HG03432 (cell line): ENCODE results near the gene SMIM24.
"Not testable (repeated sequence)": the region's sequence is repeated elsewhere in the genome, so short reads cannot be mapped to it uniquely, and the experiment has no call there.

ENCODE experiments used
- ATAC-seq: cut with Tn5 transposase; IDR thresholded peaks from one replicate; pipeline ENCODE4 v1.9.1; 2021; ENCODE audit warnings: mild to moderate bottlenecking, moderate library complexity; ENCODE audit not compliant: unreplicated experiment

Gene SMIM24

DNA sequence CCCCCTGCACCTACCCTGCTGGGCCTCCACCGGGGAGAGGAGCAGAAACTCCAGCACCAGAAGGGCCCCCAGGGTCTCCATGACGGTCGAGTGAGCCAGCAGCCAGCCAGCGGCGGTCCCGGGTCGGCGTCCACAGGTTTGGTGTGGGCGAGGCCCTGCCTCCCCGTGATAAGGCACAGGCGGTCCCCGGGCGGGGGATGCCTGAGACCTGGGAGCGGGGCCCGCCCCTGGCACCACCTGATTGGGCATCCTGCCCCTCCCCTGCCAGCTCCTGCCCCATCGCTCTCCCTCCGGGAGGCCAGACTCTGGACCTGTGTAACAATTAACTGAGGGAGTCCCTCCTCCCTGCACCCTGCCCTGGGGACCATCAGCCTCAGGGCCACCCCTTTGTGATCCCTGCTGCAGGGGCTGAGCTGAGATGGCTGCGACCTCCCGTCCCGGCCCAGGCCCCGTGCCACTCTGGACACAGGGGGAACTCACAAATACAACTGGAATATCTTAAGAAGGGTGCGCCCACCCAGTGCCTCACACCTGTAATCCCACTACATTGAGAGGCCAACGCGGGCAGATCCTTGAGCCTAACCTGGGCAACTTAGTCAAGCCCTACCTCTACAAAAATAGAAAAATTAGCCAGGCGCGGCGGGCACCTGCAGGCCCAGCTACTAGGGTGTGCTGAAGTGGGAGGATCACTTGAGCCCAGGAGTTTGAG lies at the start of gene SMIM24:
TSS of gene SMIM24 (minus strand) at position 143 of the 709 bp plus-strand sequence. CDS start at position 81, 62 bp downstream.
- no peak for ATAC-seq

GRCh38 chr19:3529299-3529698 lies 49.0 kb upstream of the SMIM24 start:
- ATAC-seq = not testable (repeated sequence)

GRCh38 chr19:3528539-3529211 lies 48.4 kb upstream of the SMIM24 start:
- no peak for ATAC-seq

DNA sequence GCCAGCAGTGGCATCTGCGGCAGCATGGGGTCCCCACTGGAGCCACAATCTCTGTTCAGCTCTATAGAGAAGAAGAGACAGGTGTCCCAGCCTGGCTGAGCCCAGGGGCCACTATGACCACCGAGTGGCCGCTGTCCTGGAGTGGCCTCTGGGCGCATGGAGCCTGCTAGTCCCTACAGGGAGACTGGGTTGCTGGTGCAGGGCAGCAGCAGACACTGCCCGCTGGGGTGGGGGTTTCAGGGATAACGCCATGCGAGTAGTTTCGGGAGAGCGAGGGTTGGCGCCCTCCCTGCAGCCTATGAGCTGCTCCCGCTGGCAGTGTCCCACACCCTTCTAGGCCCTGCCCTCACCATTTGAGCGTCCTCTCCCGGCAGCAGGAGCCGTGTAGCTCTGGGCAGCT lies 47.8 kb upstream of the SMIM24 start:
- ATAC-seq = no peak

DNA sequence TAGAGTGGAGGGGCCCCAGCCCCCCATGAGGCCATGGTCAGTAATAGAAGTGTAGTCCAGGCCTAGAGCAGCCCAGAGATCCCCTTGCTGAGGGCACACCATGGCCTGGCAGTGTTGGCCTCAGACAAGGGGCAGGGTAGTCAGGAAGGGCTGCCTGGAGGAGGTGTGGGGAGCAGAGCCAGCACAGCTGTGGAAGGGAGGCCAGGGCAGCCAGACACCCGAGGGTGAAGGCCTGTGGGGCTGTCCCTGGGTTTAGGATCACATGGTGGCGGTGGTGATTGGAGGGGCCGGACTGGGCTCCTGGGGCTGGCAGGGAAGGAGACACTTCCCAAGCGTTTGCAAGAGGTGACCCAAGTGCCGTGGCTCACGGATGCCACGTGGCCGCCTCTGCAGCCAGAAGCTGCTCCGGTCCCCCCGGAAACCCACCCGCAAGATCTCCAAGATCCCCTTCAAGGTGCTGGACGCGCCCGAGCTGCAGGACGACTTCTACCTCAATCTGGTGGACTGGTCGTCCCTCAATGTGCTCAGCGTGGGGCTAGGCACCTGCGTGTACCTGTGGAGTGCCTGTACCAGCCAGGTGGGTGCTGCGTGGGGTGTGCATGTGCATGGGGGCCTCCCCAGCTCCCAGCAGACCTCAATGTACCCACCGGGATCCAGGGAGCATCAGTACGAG lies 47.0 kb upstream of the SMIM24 start:
- no peak for ATAC-seq

DNA sequence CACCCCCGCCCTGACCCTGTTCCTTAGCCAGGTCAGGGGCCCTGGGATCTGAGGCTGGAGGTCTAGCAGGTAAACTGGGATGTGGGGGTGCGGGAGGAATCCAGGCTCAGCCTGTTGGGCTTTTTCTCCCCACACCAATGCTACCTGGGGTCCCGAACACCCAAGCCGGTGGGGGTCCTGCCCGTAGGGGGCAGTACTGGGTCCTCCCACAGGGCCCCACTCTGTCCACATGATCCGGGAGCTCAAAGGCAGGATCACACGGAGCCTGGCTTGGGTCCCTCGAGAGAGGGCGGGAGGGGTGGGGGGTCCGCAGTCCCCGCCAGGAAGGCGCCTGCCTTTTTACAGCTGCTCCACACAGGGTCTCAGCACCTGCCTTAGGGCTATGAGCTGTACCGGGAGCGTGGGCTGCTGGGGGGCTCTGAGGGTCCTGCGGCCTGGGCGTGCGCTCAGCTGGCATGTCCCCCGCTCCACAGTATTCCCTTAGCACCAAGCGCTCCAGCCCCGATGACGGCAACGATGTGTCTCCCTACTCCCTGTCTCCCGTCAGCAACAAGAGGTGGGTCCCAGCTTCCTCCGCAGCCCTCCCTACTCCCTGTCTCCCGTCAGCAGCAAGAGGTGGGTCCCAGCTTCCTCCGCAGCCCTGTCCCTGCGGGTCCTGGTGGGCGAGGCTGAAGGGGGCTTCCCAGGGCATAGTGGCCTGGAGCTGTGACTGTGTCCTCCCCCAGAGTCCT lies 46.3 kb upstream of the SMIM24 start:
- ATAC-seq = no peak

GRCh38 chr19:3524904-3525451 lies 44.7 kb upstream of the SMIM24 start:
- ATAC-seq = no peak

- ATAC-seq = no peak
Measured at GRCh38 chr19:3524078-3524842, 43.9 kb upstream of the SMIM24 start.

- ATAC-seq = no peak
Measured at GRCh38 chr19:3523361-3524077, 43.2 kb upstream of the SMIM24 start.

DNA sequence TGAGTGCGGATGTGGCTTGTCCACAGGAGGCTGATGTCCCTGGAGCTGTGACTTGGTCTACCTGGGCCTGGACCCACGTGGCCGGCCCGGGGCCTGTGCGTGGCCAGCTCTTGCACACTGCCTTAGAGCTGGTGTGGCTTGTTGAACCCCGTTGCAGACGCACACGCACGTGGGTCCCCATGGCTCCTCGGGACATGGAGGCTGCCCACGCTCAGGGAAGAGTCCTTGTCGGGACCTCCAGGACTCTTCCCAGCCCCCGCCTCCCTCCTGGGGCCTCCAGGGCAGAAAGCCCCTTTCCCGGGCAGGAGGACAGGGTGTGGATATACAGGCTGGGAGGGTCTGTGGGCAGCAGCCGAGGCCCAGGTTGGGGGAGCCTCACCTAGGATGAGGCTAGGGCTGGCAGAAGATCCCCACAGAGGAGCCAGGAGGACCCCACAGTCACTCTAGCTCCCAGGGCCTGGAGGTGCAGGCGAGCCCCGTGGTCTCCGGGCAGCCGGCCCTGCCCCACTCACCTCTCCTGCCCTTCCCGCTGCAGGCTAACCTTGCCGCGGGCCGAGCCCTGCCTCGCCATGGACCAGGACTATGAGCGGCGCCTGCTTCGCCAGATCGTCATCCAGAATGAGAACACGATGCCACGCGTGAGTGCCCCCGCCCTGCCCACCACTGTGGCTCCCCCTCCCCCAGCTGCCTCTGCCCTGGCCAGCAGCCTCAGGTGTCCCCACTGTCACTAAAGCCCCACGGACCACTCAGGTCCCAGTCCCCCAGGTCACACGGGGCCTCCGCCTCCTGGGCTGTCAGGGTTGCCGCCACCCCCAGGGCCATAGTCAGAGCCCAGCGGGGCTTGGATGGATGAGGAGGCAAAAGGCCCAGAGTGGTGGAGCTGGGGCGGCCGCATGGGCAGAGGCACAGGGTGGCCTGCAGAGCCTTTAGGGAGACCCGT lies 42.4 kb upstream of the SMIM24 start:
- no peak for ATAC-seq

GRCh38 chr19:3521104-3521445 lies 40.8 kb upstream of the SMIM24 start:
- no peak for ATAC-seq

- ATAC-seq = no peak
Measured at GRCh38 chr19:3520166-3521103, 40.1 kb upstream of the SMIM24 start.

- no peak for ATAC-seq
Measured at GRCh38 chr19:3519126-3519525, 38.8 kb upstream of the SMIM24 start.

DNA sequence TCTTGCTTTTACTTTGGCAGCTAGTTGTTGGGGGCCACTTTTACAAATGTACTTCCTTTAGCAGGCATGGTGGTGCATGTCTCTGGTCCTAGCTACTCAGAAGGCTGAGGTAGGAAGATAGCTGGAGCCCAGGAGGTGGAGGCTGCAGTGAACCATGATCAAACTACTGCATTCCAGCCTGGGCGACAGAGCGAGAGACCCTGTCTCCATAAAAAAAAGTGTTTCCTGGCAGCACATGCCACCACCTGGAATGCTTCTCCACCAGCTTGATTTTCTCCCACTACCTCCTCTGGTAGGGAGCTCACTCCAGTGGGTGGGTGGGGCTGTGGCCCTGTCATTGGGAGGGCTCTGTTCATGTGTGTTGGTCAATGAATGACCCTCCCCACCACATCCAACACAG lies 38.3 kb upstream of the SMIM24 start:
- ATAC-seq = no peak

- ATAC-seq = no peak
Measured at GRCh38 chr19:3518255-3518654, 37.9 kb upstream of the SMIM24 start.

GRCh38 chr19:3517638-3518037 lies 37.3 kb upstream of the SMIM24 start:
- no peak for ATAC-seq

DNA sequence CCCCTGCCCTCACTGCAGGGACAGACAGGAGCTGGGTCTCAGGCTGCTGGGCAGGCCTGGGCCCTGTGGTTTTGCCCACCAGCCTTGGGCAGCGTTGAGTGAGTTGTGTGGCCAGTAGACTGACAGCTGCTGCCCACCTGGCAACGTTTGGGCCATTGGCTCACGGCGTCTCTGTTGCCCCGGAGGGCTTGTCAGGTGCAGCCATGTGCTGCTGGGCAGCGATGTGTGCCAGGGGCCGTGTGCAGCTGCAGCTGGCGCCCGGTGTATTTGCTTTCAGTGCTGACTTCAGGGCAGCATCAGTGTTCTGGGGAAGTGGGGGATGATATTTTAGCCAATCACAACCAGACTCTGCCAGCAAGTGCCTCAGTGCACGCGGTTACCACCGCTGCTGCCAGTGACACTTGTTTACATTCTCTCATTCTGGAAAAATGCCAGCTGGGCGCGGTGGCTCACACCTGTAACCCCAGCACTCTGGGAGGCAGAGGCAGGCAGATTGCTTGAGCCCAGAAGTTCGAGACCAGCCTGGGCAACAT lies 36.4 kb upstream of the SMIM24 start:
- no peak for ATAC-seq
